HL-60 (cell line): ENCODE data around the gene BCAR1.

Experiments
- DNase-seq, 2 experiments: peaks; one replicate each; pipeline ENCODE4 v3.0.0-alpha.2; 2010 to 2020; ENCODE audit warnings: low read depth in 1 of 2, low spot score in 1 of 2
- H3K27ac ChIP-seq: fragments of 250-450 bp; sonication (Bioruptor Pico); replicated peaks from 2 replicates; pipeline ENCODE4 v1.5.1; 2020; ENCODE audit warnings: mild to moderate bottlenecking, moderate library complexity
- H3K27me3 ChIP-seq: fragments of 250-450 bp; sonication (Bioruptor Pico); 2 replicates; pipeline ENCODE4 v1.5.1; 2021; ENCODE audit warnings: mild to moderate bottlenecking, moderate library complexity; ENCODE audit not compliant: insufficient read depth, poor library complexity, severe bottlenecking
- H3K4me3 ChIP-seq: replicated peaks from 2 replicates; pipeline ENCODE4 v1.5.1; 2011; ENCODE audit warnings: mild to moderate bottlenecking, control low read depth, low read length; ENCODE audit not compliant: insufficient read depth
- CTCF ChIP-seq: IDR thresholded peaks from one replicate; pipeline ENCODE4 v1.5.1; 2011; ENCODE audit warnings: low read length, control low read depth, inconsistent platforms; ENCODE audit not compliant: insufficient read depth
- GABPA ChIP-seq: IDR thresholded peaks from 2 replicates; pipeline ENCODE4 v1.6.1; 2012; ENCODE audit warnings: low read depth
- POLR2AphosphoS5 ChIP-seq: IDR thresholded peaks from 2 replicates; pipeline ENCODE4 v1.6.1; 2012; ENCODE audit warnings: low read depth
- SPI1 ChIP-seq: IDR thresholded peaks from 2 replicates; pipeline ENCODE4 v1.6.1; 2012; ENCODE audit warnings: low read depth, mild to moderate bottlenecking, borderline replicate concordance
- TF ChIP-seq, protein P1 (sequence below): IDR thresholded peaks from 2 replicates; pipeline ENCODE4 v1.6.1; 2012; ENCODE audit warnings: low read depth; ENCODE audit not compliant: insufficient replicate concordance

BCAR1 gene

DNA sequence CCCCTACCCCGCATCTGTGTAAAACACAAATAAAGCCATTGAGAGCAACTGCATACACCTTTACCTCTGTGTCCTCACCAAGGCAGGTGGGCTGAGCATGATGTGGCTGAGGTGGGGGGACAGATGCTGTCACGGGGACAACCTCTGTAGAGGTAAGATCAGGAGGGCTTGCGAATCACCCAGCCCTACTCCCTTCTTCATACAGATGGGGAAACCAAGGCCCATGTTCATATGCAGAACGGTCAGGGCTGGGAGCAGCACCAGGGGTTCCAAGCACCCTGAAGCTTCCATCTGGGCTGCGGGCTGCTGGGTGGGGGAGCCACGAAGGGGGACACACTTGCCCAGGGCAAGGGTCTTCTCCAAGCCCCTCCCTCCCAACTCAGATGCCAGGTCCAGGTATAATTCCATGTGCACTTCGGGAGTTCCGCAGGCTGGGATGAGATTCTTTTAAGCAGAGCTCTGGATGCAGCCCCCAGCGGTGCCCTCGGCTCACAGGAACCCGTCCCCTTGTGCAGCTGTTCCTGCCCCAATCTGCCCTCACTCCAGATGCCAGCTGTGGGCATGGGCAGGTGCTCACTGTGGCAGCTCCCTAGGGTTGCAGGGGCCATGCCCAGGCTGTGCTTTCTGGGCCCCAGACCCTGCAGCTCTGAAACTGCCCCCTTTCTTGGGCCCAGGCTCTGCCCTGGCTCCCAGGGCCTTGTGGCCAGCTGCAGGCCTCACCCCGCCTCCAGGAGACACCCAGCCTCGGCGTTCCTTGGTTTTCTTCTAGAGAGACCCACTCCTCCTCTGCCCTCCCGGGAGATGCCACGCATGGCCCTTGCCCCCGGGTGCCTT lies 23.1 kb downstream of the BCAR1 start:
- Histone ChIP-seq H3K27ac (no peak overlapping the region), H3K27me3 (peaks cover 5% of the 10 kb centered on the region), H3K4me3 (no peak overlapping the region)
- TF ChIP-seq SPI1 (no peak), CTCF (no peak)
- DNase-seq, result no peak

DNA sequence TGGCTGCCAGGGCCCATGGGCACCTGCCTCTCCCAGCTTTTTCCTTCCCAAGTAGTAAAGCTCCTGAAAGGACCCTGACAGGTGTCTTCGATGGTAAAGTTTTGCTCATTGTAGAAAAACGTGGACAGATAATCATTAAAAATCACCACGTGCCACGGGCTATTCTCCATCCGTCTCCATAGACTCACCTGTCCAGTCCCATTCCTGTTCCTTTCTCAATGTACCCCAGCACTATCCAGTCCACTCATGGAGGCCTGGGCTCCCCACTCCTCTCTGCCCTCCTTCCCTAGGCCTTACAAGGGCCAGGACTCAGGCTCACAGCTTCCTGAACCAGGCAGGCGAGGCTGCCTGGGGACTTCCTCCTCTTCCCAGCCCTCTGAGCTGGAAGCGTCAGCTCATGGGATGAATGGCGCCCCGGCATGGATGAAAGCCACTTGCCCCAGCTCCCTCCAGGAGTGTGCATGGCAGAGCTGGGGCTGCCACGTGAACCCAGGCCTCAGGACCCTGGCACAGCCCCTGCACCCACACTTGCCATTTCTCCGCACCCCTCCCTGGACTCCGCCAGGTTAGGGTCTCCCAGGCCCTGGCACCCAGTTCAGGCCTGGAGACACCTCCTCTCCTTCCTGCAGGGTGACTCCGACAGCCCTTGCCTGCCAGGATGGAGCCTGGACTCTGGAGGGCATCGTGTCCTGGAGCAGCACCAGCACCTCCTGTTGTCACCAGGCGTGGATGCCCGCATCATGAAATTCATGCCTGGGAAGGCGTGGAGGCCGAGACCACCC lies 23.9 kb downstream of the BCAR1 start:
- TF ChIP-seq, protein P1, sequence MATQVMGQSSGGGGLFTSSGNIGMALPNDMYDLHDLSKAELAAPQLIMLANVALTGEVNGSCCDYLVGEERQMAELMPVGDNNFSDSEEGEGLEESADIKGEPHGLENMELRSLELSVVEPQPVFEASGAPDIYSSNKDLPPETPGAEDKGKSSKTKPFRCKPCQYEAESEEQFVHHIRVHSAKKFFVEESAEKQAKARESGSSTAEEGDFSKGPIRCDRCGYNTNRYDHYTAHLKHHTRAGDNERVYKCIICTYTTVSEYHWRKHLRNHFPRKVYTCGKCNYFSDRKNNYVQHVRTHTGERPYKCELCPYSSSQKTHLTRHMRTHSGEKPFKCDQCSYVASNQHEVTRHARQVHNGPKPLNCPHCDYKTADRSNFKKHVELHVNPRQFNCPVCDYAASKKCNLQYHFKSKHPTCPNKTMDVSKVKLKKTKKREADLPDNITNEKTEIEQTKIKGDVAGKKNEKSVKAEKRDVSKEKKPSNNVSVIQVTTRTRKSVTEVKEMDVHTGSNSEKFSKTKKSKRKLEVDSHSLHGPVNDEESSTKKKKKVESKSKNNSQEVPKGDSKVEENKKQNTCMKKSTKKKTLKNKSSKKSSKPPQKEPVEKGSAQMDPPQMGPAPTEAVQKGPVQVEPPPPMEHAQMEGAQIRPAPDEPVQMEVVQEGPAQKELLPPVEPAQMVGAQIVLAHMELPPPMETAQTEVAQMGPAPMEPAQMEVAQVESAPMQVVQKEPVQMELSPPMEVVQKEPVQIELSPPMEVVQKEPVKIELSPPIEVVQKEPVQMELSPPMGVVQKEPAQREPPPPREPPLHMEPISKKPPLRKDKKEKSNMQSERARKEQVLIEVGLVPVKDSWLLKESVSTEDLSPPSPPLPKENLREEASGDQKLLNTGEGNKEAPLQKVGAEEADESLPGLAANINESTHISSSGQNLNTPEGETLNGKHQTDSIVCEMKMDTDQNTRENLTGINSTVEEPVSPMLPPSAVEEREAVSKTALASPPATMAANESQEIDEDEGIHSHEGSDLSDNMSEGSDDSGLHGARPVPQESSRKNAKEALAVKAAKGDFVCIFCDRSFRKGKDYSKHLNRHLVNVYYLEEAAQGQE, result no peak
- TF ChIP-seq CTCF (no peak), POLR2AphosphoS5 (no peak)

GRCh38 chr16:75226550-75227360 lies 24.7 kb downstream of the BCAR1 start:
- Histone ChIP-seq H3K27ac (no peak overlapping the region), H3K4me3 (no peak overlapping the region), H3K27me3 (peaks cover 5% of the 10 kb centered on the region)
- DNase-seq, result no peak
- TF ChIP-seq CTCF (no peak), SPI1 (no peak), GABPA (no peak), POLR2AphosphoS5 (no peak)
- TF ChIP-seq, protein P1, result no peak

More for the DNA sequence above, 23.9 kb downstream of the BCAR1 start:
- DNase-seq, result no peak
- Histone ChIP-seq H3K4me3 (no peak overlapping the region), H3K27me3 (peaks cover 5% of the 10 kb centered on the region), H3K27ac (no peak overlapping the region)
